ENCODE data around the gene LHX5. TPM values are rescaled to one million over a fixed set of nuclear protein-coding genes. Genes with fewer than 3 reads are reported as not detected.

LHX5 gene
- total RNA-seq, 1 donor from 2014 or later, result not detected

- Histone ChIP-seq H3K36me3 (no peaks in the 10 kb centered on the region), H3K27ac (no peak overlapping the region), H3K27me3 (peaks cover 34% of the 10 kb centered on the region), H3K9me3 (no peaks in the 10 kb centered on the region), H3K4me1 (no peaks in the 10 kb centered on the region), H3K4me3 (no peak overlapping the region)
- ATAC-seq (no peak), DNase-seq (no peak)
- intact Hi-C loops (cut with DNase I), result no loop called here
- TF ChIP-seq CTCF (IDR thresholded peaks at IDR 0.05), result no peak
Measured at GRCh38 chr12:113506867-113507266, 35.2 kb upstream of the LHX5 start.

- no peaks in the 10 kb centered on the region for H3K36me3 ChIP-seq
- peaks cover 35% of the 10 kb centered on the region for H3K27me3 ChIP-seq
- H3K4me3 ChIP-seq, result no peak overlapping the region
- H3K4me1 ChIP-seq, result no peaks in the 10 kb centered on the region
- no peak overlapping the region for H3K27ac ChIP-seq
- intact Hi-C loops (cut with DNase I), result no loop called here
- ATAC-seq, result no peak
- no peak for DNase-seq
- no peak for TF ChIP-seq CTCF (IDR thresholded peaks at IDR 0.05)
- no peaks in the 10 kb centered on the region for H3K9me3 ChIP-seq
Measured at GRCh38 chr12:113505941-113506340, 34.3 kb upstream of the LHX5 start.

GRCh38 chr12:113504917-113505316, 33.2 kb upstream of the LHX5 start:
- no peak for DNase-seq
- peaks cover 36% of the 10 kb centered on the region for H3K27me3 ChIP-seq
- intact Hi-C loops (cut with DNase I), result no loop called here

GRCh38 chr12:113500782-113501311, 29.2 kb upstream of the LHX5 start:
- no peak overlapping the region for H3K27ac ChIP-seq
- no peak for ATAC-seq
- no peaks in the 10 kb centered on the region for H3K36me3 ChIP-seq
- no peak for DNase-seq
- H3K9me3 ChIP-seq, result no peaks in the 10 kb centered on the region
- H3K27me3 ChIP-seq, result peaks cover 45% of the 10 kb centered on the region
- no peaks in the 10 kb centered on the region for H3K4me1 ChIP-seq
- no peak for TF ChIP-seq CTCF (IDR thresholded peaks at IDR 0.05)
- intact Hi-C loops (cut with DNase I), result no loop called here
- H3K4me3 ChIP-seq, result no peak overlapping the region

More at GRCh38 chr12:113504917-113505316, 33.2 kb upstream of the LHX5 start:
- Histone ChIP-seq H3K36me3 (no peaks in the 10 kb centered on the region), H3K4me3 (no peak overlapping the region), H3K4me1 (no peaks in the 10 kb centered on the region), H3K9me3 (no peaks in the 10 kb centered on the region), H3K27ac (no peak overlapping the region)
- no peak for ATAC-seq
- no peak for TF ChIP-seq CTCF (IDR thresholded peaks at IDR 0.05)

- ATAC-seq (no peak), DNase-seq (no peak)
- H3K4me1 ChIP-seq, result no peaks in the 10 kb centered on the region
- no peaks in the 10 kb centered on the region for H3K9me3 ChIP-seq
- no peak overlapping the region for H3K4me3 ChIP-seq
- intact Hi-C loops (cut with DNase I), result no loop called here
- H3K36me3 ChIP-seq, result no peaks in the 10 kb centered on the region
- no peak for TF ChIP-seq CTCF (IDR thresholded peaks at IDR 0.05)
- H3K27ac ChIP-seq, result no peak overlapping the region
- peaks cover 45% of the 10 kb centered on the region for H3K27me3 ChIP-seq
Measured at GRCh38 chr12:113500306-113500675, 28.6 kb upstream of the LHX5 start.

- no peak for ATAC-seq
- TF ChIP-seq CTCF (IDR thresholded peaks at IDR 0.05), result no peak
- no peak for DNase-seq
- Histone ChIP-seq H3K4me3 (no peak overlapping the region), H3K9me3 (no peaks in the 10 kb centered on the region), H3K27me3 (peaks cover 45% of the 10 kb centered on the region), H3K36me3 (no peaks in the 10 kb centered on the region), H3K27ac (no peak overlapping the region), H3K4me1 (no peaks in the 10 kb centered on the region)
- intact Hi-C loops (cut with DNase I), result no loop called here
Measured at GRCh38 chr12:113498490-113498889, 26.8 kb upstream of the LHX5 start.
